IMR-90 (cell line): ENCODE results near the gene ADARB2.

Experiments
- BHLHE40 ChIP-seq: fragments of 150-350 bp; IDR thresholded peaks from 2 replicates; pipeline ENCODE4 v1.6.1; 2016; ENCODE audit warnings: mild to moderate bottlenecking, low read depth, low read length
- CEBPB ChIP-seq: IDR thresholded peaks from 2 replicates; pipeline ENCODE4 v1.6.1; 2012; ENCODE audit warnings: low read depth, low read length, improper control_type of control experiment
- CHD1 ChIP-seq: IDR thresholded peaks from 2 replicates; pipeline ENCODE4 v1.6.1; 2012; ENCODE audit warnings: low read depth, low read length, improper control_type of control experiment
- FOS ChIP-seq: fragments of 150-350 bp; IDR thresholded peaks from 2 replicates; pipeline ENCODE4 v1.6.1; 2016; ENCODE audit warnings: low read depth, low read length
- MAZ ChIP-seq: IDR thresholded peaks from 2 replicates; pipeline ENCODE4 v1.6.1; 2012; ENCODE audit warnings: low read depth, mild to moderate bottlenecking, low read length, improper control_type of control experiment, moderate library complexity, borderline replicate concordance
- MXI1 ChIP-seq: IDR thresholded peaks from 2 replicates; pipeline ENCODE4 v1.6.1; 2012; ENCODE audit warnings: low read depth, mild to moderate bottlenecking, low read length, moderate library complexity, borderline replicate concordance
- POLR2A ChIP-seq: IDR thresholded peaks from 2 replicates; pipeline ENCODE4 v1.6.1; 2012; ENCODE audit warnings: mild to moderate bottlenecking, low read depth, low read length
- RCOR1 ChIP-seq: IDR thresholded peaks from 2 replicates; pipeline ENCODE4 v1.6.1; 2012; ENCODE audit warnings: mild to moderate bottlenecking, low read length, improper control_type of control experiment; ENCODE audit not compliant: insufficient replicate concordance
- RFX5 ChIP-seq: IDR thresholded peaks from 2 replicates; pipeline ENCODE4 v1.8.0; 2012; ENCODE audit warnings: low read depth, mild to moderate bottlenecking, low read length, moderate library complexity
- SMC3 ChIP-seq: fragments of 150-350 bp; IDR thresholded peaks from 2 replicates; pipeline ENCODE4 v1.6.1; 2016; ENCODE audit warnings: low read depth, mild to moderate bottlenecking, antibody characterized with exemption, low read length, moderate library complexity
- TF ChIP-seq, protein P1 (sequence below): conservative IDR thresholded peaks from 2 replicates; pipeline ENCODE4 v1.5.1; 2012; ENCODE audit warnings: mild to moderate bottlenecking, low read depth, low read length, improper control_type of control experiment
- TF ChIP-seq, protein P2 (sequence below): fragments of 150-350 bp; IDR thresholded peaks from 2 replicates; pipeline ENCODE4 v1.6.1; 2017; ENCODE audit warnings: mild to moderate bottlenecking, antibody characterized with exemption, low read length, low read depth
- TF ChIP-seq, protein P3 (sequence below): fragments of 150-350 bp; IDR thresholded peaks from 2 replicates; pipeline ENCODE4 v1.6.1; 2016; ENCODE audit warnings: low read depth, mild to moderate bottlenecking, low read length, moderate library complexity, borderline replicate concordance

DNA sequence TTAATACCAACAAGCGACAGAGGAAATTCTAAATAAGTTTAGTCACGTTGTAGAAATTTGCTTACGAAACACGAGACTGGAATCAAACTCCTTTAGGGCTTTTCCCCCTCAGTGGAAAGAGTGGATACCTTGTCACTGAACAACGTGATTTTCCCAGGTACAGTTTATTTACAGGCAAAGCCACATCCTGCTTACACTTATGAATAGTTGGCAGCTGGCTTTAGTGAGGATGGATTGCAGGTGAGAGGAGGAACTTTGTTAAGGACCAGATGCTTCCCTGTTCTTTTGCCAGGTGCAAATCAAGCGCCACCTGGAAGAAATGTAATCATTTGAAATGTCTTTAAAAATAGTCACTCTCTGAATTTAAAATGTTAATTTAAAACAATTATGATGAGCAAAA, 282.4 kb downstream of the ADARB2 start:
- TF ChIP-seq, protein P1, sequence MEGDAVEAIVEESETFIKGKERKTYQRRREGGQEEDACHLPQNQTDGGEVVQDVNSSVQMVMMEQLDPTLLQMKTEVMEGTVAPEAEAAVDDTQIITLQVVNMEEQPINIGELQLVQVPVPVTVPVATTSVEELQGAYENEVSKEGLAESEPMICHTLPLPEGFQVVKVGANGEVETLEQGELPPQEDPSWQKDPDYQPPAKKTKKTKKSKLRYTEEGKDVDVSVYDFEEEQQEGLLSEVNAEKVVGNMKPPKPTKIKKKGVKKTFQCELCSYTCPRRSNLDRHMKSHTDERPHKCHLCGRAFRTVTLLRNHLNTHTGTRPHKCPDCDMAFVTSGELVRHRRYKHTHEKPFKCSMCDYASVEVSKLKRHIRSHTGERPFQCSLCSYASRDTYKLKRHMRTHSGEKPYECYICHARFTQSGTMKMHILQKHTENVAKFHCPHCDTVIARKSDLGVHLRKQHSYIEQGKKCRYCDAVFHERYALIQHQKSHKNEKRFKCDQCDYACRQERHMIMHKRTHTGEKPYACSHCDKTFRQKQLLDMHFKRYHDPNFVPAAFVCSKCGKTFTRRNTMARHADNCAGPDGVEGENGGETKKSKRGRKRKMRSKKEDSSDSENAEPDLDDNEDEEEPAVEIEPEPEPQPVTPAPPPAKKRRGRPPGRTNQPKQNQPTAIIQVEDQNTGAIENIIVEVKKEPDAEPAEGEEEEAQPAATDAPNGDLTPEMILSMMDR: no peak
- TF ChIP-seq RCOR1: no peak
- no peak for TF ChIP-seq FOS
- no peak for TF ChIP-seq POLR2A
- TF ChIP-seq, protein P2, sequence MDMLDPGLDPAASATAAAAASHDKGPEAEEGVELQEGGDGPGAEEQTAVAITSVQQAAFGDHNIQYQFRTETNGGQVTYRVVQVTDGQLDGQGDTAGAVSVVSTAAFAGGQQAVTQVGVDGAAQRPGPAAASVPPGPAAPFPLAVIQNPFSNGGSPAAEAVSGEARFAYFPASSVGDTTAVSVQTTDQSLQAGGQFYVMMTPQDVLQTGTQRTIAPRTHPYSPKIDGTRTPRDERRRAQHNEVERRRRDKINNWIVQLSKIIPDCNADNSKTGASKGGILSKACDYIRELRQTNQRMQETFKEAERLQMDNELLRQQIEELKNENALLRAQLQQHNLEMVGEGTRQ: no peak
- TF ChIP-seq CEBPB: no peak
- no peak for TF ChIP-seq BHLHE40
- no peak for TF ChIP-seq MAZ
- TF ChIP-seq MXI1: no peak
- TF ChIP-seq RFX5: no peak
- TF ChIP-seq SMC3: no peak
- TF ChIP-seq CHD1: no peak
- TF ChIP-seq, protein P3, sequence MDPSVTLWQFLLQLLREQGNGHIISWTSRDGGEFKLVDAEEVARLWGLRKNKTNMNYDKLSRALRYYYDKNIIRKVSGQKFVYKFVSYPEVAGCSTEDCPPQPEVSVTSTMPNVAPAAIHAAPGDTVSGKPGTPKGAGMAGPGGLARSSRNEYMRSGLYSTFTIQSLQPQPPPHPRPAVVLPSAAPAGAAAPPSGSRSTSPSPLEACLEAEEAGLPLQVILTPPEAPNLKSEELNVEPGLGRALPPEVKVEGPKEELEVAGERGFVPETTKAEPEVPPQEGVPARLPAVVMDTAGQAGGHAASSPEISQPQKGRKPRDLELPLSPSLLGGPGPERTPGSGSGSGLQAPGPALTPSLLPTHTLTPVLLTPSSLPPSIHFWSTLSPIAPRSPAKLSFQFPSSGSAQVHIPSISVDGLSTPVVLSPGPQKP: no peak
